GM12878 (cell line): ENCODE measurements around the gene CILP2. TPM values are rescaled to one million over a fixed set of nuclear protein-coding genes. Genes with fewer than 3 reads are reported as not detected.

Source experiments
- ATAC-seq: fragments of 200-7000 bp; cut with Tn5 transposase; 3 replicates; pipeline ENCODE4 v1.9.1; 2020; ENCODE audit warnings: mild to moderate bottlenecking, moderate library complexity
- BruUV-seq: library from RNA; stranded (reverse); fragments of 400-500 nt; replicated peaks from 2 replicates; lab custom pipeline; 2021; lab: Mats Ljungman, UMichigan
- CTCF ChIA-PET: fragments of 300-600 bp; sonication (Branson Sonifier 250); formaldehyde crosslinking; extraction: SDS; loops from one replicate; lab custom pipeline; 2021; ENCODE audit warnings: inconsistent platforms; lab: Yijun Ruan, JAX
- POLR2A ChIA-PET: fragments of 350-600 bp; formaldehyde crosslinking; extraction: SDS; loops from one replicate; lab custom pipeline; 2021; ENCODE audit warnings: inconsistent platforms; lab: Charles Lee
- RAD21 ChIA-PET: fragments of 300-600 bp; sonication (Branson Sonifier 250); formaldehyde crosslinking; loops from one replicate; lab custom pipeline; 2023; ENCODE audit warnings: antibody characterized with exemption; ENCODE audit not compliant: unreplicated experiment; lab: Charles Lee
- SMC1A ChIA-PET: fragments of 300-600 bp; sonication (Branson Sonifier 250); formaldehyde crosslinking; loops from one replicate; lab custom pipeline; 2023; ENCODE audit not compliant: unreplicated experiment, uncharacterized antibody; lab: Charles Lee
- DNase-seq: peaks from one replicate; pipeline ENCODE4 v3.0.0-alpha.2; 2011; ENCODE audit warnings: low read depth, low spot score
- FAIRE-seq: peaks from 3 replicates; lab custom pipeline; 2011; peaks lifted over from hg19 to GRCh38; lab: Jason Lieb, UNC
- H2AFZ ChIP-seq: 2 replicates; pipeline ENCODE4 v1.6.0; 2011; ENCODE audit warnings: low read depth, low read length, control low read depth; ENCODE audit not compliant: control insufficient read depth
- H3K27ac ChIP-seq: 2 replicates; pipeline ENCODE4 v1.5.1; 2011; ENCODE audit warnings: control low read depth; ENCODE audit not compliant: control insufficient read depth, insufficient read depth
- H3K27me3 ChIP-seq, 2 experiments: replicated peaks in 1 of 2; 2 replicates each; pipeline versions ENCODE4 v1.6.0 to v1.6.1; 2011; ENCODE audit warnings: low read length in 1 of 2; ENCODE audit not compliant: control insufficient read depth in 2 of 2, insufficient read depth in 2 of 2
- H3K36me3 ChIP-seq, 2 experiments: 2 replicates each; pipeline ENCODE4 v1.5.1; 2011; ENCODE audit warnings: low read length in 1 of 2; ENCODE audit not compliant: control insufficient read depth in 2 of 2, insufficient read depth in 2 of 2
- H3K4me1 ChIP-seq: 2 replicates; pipeline ENCODE4 v1.6.1; 2011; ENCODE audit warnings: mild to moderate bottlenecking, low read length, moderate library complexity, mixed read lengths; ENCODE audit not compliant: control insufficient read depth, insufficient read depth
- H3K4me2 ChIP-seq: 2 replicates; pipeline ENCODE4 v1.6.0; 2011; ENCODE audit warnings: control low read depth; ENCODE audit not compliant: control insufficient read depth, insufficient read depth
- H3K4me3 ChIP-seq: fragments of 200-600 bp; sonication (generic); 2 replicates; pipeline ENCODE4 v1.5.1; 2016
- H3K79me2 ChIP-seq: 2 replicates; pipeline ENCODE4 v1.6.0; 2011; ENCODE audit warnings: low read length; ENCODE audit not compliant: control insufficient read depth, insufficient read depth
- H3K9ac ChIP-seq: 2 replicates; pipeline ENCODE4 v1.8.0; 2011; ENCODE audit warnings: low read length, control low read depth, mixed read lengths; ENCODE audit not compliant: control insufficient read depth, insufficient read depth
- H3K9me3 ChIP-seq: replicated peaks from 3 replicates; pipeline ENCODE4 v1.5.1; 2011; ENCODE audit warnings: mild to moderate bottlenecking, low read length; ENCODE audit not compliant: control insufficient read depth, insufficient read depth
- H4K20me1 ChIP-seq: 2 replicates; pipeline ENCODE4 v1.6.0; 2011; ENCODE audit not compliant: control insufficient read depth, insufficient read depth
- BHLHE40 ChIP-seq, 2 experiments: fragments of 450-650 bp in 1 of 2; IDR thresholded peaks; 2 replicates each; pipeline ENCODE4 v1.6.1; 2011 to 2017; ENCODE audit warnings: low read depth in 2 of 2, borderline replicate concordance in 1 of 2, improper control_type of control experiment in 1 of 2, low read length in 1 of 2, mild to moderate bottlenecking in 1 of 2
- CEBPZ ChIP-seq: fragments of 150-350 bp; IDR thresholded peaks from 2 replicates; pipeline ENCODE4 v1.6.1; 2016; ENCODE audit warnings: low read depth, low read length
- CREM ChIP-seq: IDR thresholded peaks from 2 replicates; pipeline ENCODE4 v1.6.1; 2014; ENCODE audit warnings: antibody characterized with exemption, low read depth
- EED ChIP-seq: sonication (generic); IDR thresholded peaks from 2 replicates; pipeline ENCODE4 v1.6.1; 2016; ENCODE audit warnings: antibody characterized with exemption, low read depth
- MYB ChIP-seq: fragments of 150-350 bp; IDR thresholded peaks from 2 replicates; pipeline ENCODE4 v1.6.1; 2014; ENCODE audit warnings: mild to moderate bottlenecking, low read depth, low read length, borderline replicate concordance
- NFYB ChIP-seq: IDR thresholded peaks from 2 replicates; pipeline ENCODE4 v1.6.1; 2011; ENCODE audit warnings: low read depth, mild to moderate bottlenecking, low read length, improper control_type of control experiment, moderate library complexity; ENCODE audit not compliant: insufficient read depth
- NR2C1 ChIP-seq: fragments of 450-650 bp; IDR thresholded peaks from 2 replicates; pipeline ENCODE4 v1.6.1; 2017; ENCODE audit warnings: antibody characterized with exemption, mild to moderate bottlenecking, moderate library complexity
- POLR2AphosphoS2 ChIP-seq: IDR thresholded peaks from 2 replicates; pipeline ENCODE4 v1.6.1; 2011; ENCODE audit warnings: low read depth, mild to moderate bottlenecking, low read length, improper control_type of control experiment, moderate library complexity
- SP1 ChIP-seq: IDR thresholded peaks from one replicate; pipeline ENCODE4 v1.6.1; 2011; ENCODE audit warnings: low read depth, low read length
- ZNF217 ChIP-seq: fragments of 450-650 bp; IDR thresholded peaks from 2 replicates; pipeline ENCODE4 v1.6.1; 2017; ENCODE audit warnings: antibody characterized with exemption, mild to moderate bottlenecking
- ZNF24 ChIP-seq: fragments of 450-650 bp; IDR thresholded peaks from 2 replicates; pipeline ENCODE4 v1.6.1; 2017; ENCODE audit warnings: antibody characterized with exemption, mild to moderate bottlenecking
- ZNF274 ChIP-seq: IDR thresholded peaks from one replicate; pipeline ENCODE4 v1.8.0; 2011; ENCODE audit not compliant: insufficient read length, insufficient read depth
- ZNF592 ChIP-seq: fragments of 450-650 bp; IDR thresholded peaks from 2 replicates; pipeline ENCODE4 v1.6.1; 2017; ENCODE audit warnings: mild to moderate bottlenecking, moderate library complexity
- ZSCAN29 ChIP-seq: fragments of 450-650 bp; IDR thresholded peaks from 2 replicates; pipeline ENCODE4 v1.6.1; 2017; ENCODE audit warnings: mild to moderate bottlenecking, moderate library complexity
- WGBS: methylation state at CpG from one replicate; pipeline ENCODE4 v1.1.6; 2016; ENCODE audit warnings: low lambda C conversion rate; ENCODE audit not compliant: insufficient replicate concordance, insufficient coverage; ENCODE audit errors: missing lambda C conversion rate; 5-methylcytosine and 5-hydroxymethylcytosine counted together
- in situ Hi-C: fragments of 300-500 bp; cut with MboI; formaldehyde crosslinking; loops from 9 replicates; pipeline ENCODE4 v1.14.3; 2018; ENCODE audit warnings: mixed read lengths
- intact Hi-C: fragments of 100-400 bp; cut with micrococcal nuclease; formaldehyde crosslinking; loops from one replicate; pipeline ENCODE4 v1.14.2; 2022; ENCODE audit not compliant: unreplicated experiment
- polyA plus RNA-seq, 11 experiments: library from polyadenylated mRNA; depleted of rRNA in 4 of 11; unstranded in 6 of 11; stranded (reverse) in 5 of 11; fragments of >200 nt; fragmentation: Nextera tagmentation in 4 of 11; fragmentation: Illumina TruSeq in 1 of 11; extraction: Ambion mirVana in 4 of 11; extraction: Trizol in 1 of 11; gene quantifications; 1 replicate in 1 of 11; 2 replicates in 10 of 11; pipeline versions ENCODE4 v1.2.1 to v1.2.3, GENCODE V29; 2011 to 2016; ENCODE audit warnings: inconsistent platforms in 2 of 11, missing spikeins in 2 of 11, low read depth in 1 of 11
- total RNA-seq, 4 experiments: library from RNA; depleted of rRNA in 3 of 4; stranded (reverse); fragments of >200 nt in 3 of 4; fragmentation: Illumina TruSeq in 1 of 4; extraction: Trizol in 1 of 4; gene quantifications; 2 replicates each; pipeline versions ENCODE4 v1.2.1 to v1.2.3, GENCODE V29; 2013 to 2021

CILP2 gene
- total and polyA plus RNA-seq, 10 of the 15 experiments (the other 5 are each of a cell fraction or from before 2014, with no cell fraction given), result 0.05 to 0.08 (median 0.06) TPM; not detected in 6

GRCh38 chr19:19533841-19534240 is 4.2 kb upstream of the CILP2 start (continued):
- TF ChIP-seq NFYB (no peak), ZNF274 (no peak), ZNF24 (no peak), ZSCAN29 (no peak), EED (no peak), NR2C1 (no peak), ZNF592 (no peak)

GRCh38 chr19:19534556-19535265 is 3.4 kb upstream of the CILP2 start:
- no peak for ATAC-seq
- in situ Hi-C loops, result loop anchor here (25.0 kb wide), 4 partner anchors 878 to 1503 kb away; partner anchors contain the start of genes ZNF66 and ZNF737
- TF ChIP-seq ZNF217, result no peak
- no peak for TF ChIP-seq SP1
- no peak for TF ChIP-seq CREM
- no peak for TF ChIP-seq CEBPZ
- no peak for TF ChIP-seq MYB
- TF ChIP-seq BHLHE40 (IDR thresholded peaks at IDR 0.05; ENCODE audit: borderline replicate concordance in 1 of 2, low read depth in 2 of 2, low read length in 1 of 2), result no peak
- TF ChIP-seq POLR2AphosphoS2, result no peak

More at GRCh38 chr19:19534556-19535265, 3.4 kb upstream of the CILP2 start:
- intact Hi-C loops, result no loop called here
- no peaks in the 10 kb centered on the region for H3K4me1 ChIP-seq
- POLR2A ChIA-PET, result interaction anchor here (0.5 to 0.6 kb wide), 2 partner anchors 88 to 209 kb away, joined by 3 to 7 read pairs; no protein-coding TSS in a partner anchor
- SMC1A ChIA-PET, result interaction anchor here (0.7 kb wide), 1 partner anchor 127 kb away, joined by 3 read pairs; no protein-coding TSS in a partner anchor
- H4K20me1 ChIP-seq, result no peaks in the 10 kb centered on the region
- CTCF ChIA-PET, result interaction anchor here (0.6 to 1.1 kb wide), 2 partner anchors 19 to 110 kb away, joined by 3 read pairs; no protein-coding TSS in a partner anchor
- H3K9ac ChIP-seq, result no peak overlapping the region
- H3K4me3 ChIP-seq, result no peak overlapping the region
- DNase-seq (no peak), FAIRE-seq (no peak)
- no peaks in the 10 kb centered on the region for H3K79me2 ChIP-seq
- no peak overlapping the region for H2AFZ ChIP-seq
- peaks cover 0 to 3% of the 10 kb centered on the region in 2 experiments; a peak in 2 of 4 replicates for H3K36me3 ChIP-seq
- no peak overlapping the region for H3K4me2 ChIP-seq
- peaks cover 0 to 3% of the 10 kb centered on the region in 2 experiments; a peak in 1 of 4 replicates for H3K27me3 ChIP-seq
- H3K27ac ChIP-seq, result no peak overlapping the region
- no TSS peak for BruUV-seq
- 92% methylated on average over 27 of the region's 27 CpGs for WGBS
- RAD21 ChIA-PET, result no interaction called here
- H3K9me3 ChIP-seq, result no peaks in the 10 kb centered on the region; the same call in 2 of the 3 replicates
